Muscle of arm (tissue), 12 donors: ENCODE measurements around the gene HHATL. TPM values are rescaled to one million over a fixed set of nuclear protein-coding genes. Genes with fewer than 3 reads are reported as not detected.

Experiments used
- DNase-seq: peaks from one replicate; pipeline ENCODE4 v3.0.0-alpha.2; 2013
- polyA plus RNA-seq, 12 donors: library from polyadenylated mRNA; unstranded; fragments of 120-200 nt; gene quantifications; one replicate each; pipeline ENCODE4 v1.2.1, GENCODE V29; 2013; ENCODE audit not compliant: insufficient read length in 12 of 12

HHATL gene
- polyA plus RNA-seq, 12 donors = 19.8 to 84.2 (median 57.7) TPM; not detected in 2

GRCh38 chr3:42655980-42656679 lies 46.5 kb downstream of the HHATL start:
- no peak for DNase-seq

GRCh38 chr3:42655331-42655888 lies 47.2 kb downstream of the HHATL start:
- DNase-seq = no peak

DNA sequence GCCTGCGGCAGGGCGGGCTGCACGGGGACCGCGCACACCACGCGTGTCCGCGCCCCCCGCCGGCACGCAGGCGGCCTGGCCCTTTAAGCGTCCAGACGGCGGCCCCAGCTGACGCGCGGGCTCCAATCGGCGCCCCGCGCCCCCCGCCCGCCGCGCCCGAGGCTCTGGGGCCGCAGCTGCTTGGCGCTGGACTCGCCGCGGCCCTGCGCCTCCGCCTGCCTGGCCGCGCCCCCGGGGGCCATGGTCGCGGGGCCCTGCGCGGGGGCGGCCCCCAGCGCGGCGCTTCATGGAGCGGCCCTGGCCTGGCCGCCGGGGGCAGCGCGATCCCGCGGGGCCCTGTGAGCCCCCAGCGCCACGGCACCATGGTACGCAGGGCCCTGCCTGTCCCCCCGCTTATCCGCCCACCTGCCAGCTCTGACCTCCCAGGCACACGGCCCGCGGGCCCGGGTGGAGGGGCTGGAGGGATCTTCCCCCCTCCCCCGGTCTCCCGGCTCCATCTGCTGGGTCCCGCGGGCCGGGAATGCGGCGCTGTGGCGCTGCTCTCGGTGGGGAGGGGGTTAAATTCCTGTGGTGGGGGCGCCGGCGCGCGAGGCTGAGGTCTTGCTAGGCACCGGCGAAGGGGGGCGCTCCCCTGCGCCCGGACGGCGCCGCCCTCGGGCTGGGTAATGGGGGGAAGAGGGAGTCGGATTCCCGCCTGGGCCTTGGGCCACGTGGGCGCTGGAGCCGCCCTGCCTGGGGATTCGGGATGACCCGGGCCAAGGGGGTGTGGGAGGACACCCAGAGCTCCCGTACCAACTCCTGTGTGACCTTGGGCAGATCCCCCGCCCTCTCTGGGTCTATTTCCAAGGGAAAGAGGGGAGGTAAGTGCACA lies 48.0 kb downstream of the HHATL start:
- DNase-seq = no peak

- DNase-seq = no peak
These were observed 48.9 kb downstream of the HHATL start, which contains the start of gene ZBTB47 for GRCh38 chr3:42653560-42654330. Gene ZBTB47, plus strand, starts transcription at chr3:42653697. Its CDS starts 4,659 bp downstream, at chr3:42658356.

GRCh38 chr3:42653303-42653559 lies 49.4 kb downstream of the HHATL start:
- DNase-seq = no peak

DNA sequence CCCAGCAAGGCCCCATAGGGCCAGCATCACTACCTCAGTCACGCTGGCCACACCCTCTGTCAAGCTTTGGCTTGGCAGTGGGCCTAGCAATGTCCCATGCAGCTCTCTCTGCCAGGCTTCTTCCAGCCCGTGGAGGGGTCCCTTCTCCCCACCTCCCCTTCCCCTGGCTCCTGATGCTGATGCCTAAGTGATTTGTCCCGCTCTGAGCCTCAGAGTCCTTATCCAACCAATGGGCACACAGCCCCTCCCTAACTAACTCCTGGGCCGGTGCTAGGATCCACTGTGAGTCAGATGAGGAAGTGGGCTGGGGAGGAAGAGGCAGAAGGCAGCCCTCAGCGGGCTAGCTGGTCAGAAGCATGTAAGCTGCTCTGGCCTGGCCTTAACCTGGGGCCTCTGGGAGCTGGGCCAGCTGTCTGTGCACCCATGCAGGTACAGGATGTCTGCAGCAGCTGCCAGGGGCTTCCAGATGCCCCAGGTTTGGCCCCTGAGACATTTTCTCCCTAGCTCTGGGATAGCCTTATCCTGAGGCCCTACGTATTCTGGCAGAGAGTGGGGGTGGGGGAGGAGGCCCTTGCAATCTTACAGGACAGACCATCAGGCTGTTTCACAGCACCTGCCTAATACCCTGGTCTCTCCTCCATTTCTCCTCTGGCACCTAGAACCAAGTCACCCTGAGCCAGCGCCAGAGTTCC lies 49.8 kb downstream of the HHATL start:
- DNase-seq = no peak

GRCh38 chr3:42652251-42652610 lies 50.4 kb downstream of the HHATL start:
- no peak for DNase-seq

GRCh38 chr3:42651248-42652091 lies 51.1 kb downstream of the HHATL start:
- DNase-seq = no peak

DNA sequence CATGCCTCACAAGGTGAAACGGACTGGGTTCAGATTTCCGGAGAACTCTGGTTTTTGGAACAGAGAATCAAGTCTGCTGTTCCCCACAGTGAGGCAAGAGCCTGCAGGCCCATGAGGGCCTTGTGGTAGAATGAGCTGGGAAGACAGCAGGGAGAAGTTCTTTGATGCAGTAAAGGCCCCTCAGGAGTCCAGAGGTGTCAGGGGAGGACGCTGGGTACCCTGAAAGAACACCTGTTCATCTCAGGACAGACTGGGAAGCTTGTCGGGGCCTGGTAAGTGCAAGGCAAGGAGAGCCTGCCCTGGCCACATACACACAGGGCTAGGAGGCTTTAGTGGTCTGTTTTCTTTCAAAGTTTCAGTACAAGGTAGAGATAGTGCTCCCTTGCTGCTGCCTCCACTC lies 52.8 kb downstream of the HHATL start:
- no peak for DNase-seq

DNA sequence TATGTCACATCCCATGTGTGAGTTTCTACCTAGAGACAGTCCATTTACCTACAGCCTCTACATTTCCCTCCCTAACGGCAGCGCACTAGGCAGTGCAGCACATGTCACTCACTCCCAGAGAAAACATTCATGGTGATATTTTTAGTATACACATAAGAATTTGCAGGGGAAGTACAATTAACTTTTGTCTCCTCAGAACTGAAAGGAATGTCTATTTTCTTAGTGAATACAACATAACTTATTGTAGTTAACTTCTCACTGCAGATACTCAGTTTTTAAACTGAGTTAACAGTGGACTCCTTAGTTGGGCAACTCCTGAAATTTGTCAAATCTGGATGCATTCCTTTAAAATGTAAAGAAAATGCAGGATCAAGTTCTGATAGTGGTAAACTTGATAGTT lies 53.6 kb downstream of the HHATL start:
- no peak for DNase-seq

DNA sequence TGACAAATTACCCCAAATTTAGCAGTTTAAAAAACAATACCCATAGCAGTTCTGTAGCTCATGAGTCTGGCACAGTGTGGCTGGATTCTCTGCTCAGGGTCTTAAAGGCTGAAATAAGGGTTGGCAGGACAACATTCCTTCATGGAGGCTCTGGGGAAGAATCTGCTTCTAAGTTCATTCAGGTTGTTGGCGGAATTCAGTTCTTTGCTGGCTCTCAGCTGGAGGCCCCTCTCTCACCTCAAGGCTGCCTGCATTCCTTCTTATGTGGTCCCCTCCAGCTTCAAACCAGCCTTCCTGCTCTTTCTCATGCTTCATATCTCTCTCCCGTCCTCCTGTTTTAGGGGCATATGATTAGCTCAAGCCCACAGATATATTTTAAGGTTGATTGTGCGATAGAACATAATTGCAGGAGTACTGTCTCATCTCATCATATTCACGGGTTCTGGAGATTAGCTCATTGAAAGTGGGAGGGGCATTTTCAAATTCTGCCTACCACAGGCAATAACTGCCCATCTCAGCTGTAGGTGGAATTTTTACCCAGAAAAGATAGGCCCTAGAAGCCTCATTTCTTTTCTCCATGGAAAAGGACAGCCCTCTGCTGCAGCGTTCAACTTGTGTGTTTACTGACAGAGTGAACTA lies 54.7 kb downstream of the HHATL start:
- no peak for DNase-seq

Other genes starting within 250 kb of the HHATL start
- gene VIPR1, start 200.2 kb downstream of the HHATL start, polyA plus RNA-seq = 10 to 100 TPM in 2 of 12 donors, 1 to 10 TPM in 6, under 1 TPM in 3, not detected in 1; 0.64 to 15.6 (median 1.3) TPM
- 10 to 100 TPM in 11 of 12 donors, not detected in 1; 19.8 to 29.5 (median 26.5) TPM for gene SEC22C, start 120.8 kb downstream of the HHATL start, polyA plus RNA-seq
- 10 to 100 TPM in 11 of 12 donors, not detected in 1; 10.5 to 19.0 (median 12.5) TPM for gene SS18L2, start 111.9 kb downstream of the HHATL start, polyA plus RNA-seq
- gene NKTR, start 102.1 kb downstream of the HHATL start, polyA plus RNA-seq = 100 to 1,000 TPM in 7 of 12 donors, 10 to 100 TPM in 5; 48.5 to 369 (median 110) TPM
- gene ZBTB47, start 49.1 kb downstream of the HHATL start, polyA plus RNA-seq = 10 to 100 TPM in 11 of 12 donors, not detected in 1; 22.0 to 42.6 (median 27.2) TPM
- gene KLHL40, start 17.3 kb downstream of the HHATL start, polyA plus RNA-seq = 100 to 1,000 TPM in 6 of 12 donors, 10 to 100 TPM in 5, not detected in 1; 35.7 to 198 (median 112) TPM
- under 1 TPM in 10 of 12 donors, not detected in 2; 0.18 to 0.98 (median 0.33) TPM for gene CCDC13, start 70.5 kb upstream of the HHATL start, polyA plus RNA-seq
- 100 to 1,000 TPM in 1 of 12 donors, 10 to 100 TPM in 10, not detected in 1; 63.4 to 101 (median 92.9) TPM for gene HIGD1A, start 101.7 kb upstream of the HHATL start, polyA plus RNA-seq
- 1 to 10 TPM in 1 of 12 donors, under 1 TPM in 9, not detected in 2; 0.23 to 2.4 (median 0.46) TPM for gene ACKR2, start 106.6 kb upstream of the HHATL start, polyA plus RNA-seq
- under 1 TPM in 9 of 12 donors, not detected in 3; 0.04 to 0.30 (median 0.10) TPM for gene CYP8B1, start 173.1 kb upstream of the HHATL start, polyA plus RNA-seq
- gene ZNF662, start 203.3 kb upstream of the HHATL start, polyA plus RNA-seq = 10 to 100 TPM in 11 of 12 donors, not detected in 1; 11.1 to 29.7 (median 18.0) TPM